NB4 (cell line): ENCODE measurements around the gene KIF1A.

Experiments
- MYC ChIP-seq: IDR thresholded peaks from 2 replicates; pipeline ENCODE4 v1.6.1; 2011; ENCODE audit warnings: low read depth, low read length
- POLR2A ChIP-seq: IDR thresholded peaks from 2 replicates; pipeline ENCODE4 v1.6.1; 2011; ENCODE audit warnings: mild to moderate bottlenecking; ENCODE audit not compliant: insufficient read length; ENCODE audit errors: extremely low read depth
- TF ChIP-seq, protein P1 (sequence below): IDR thresholded peaks from one replicate; pipeline ENCODE4 v1.5.1; 2012; ENCODE audit warnings: low read depth, low read length
- TF ChIP-seq, protein P2 (sequence below): IDR thresholded peaks from 2 replicates; pipeline ENCODE4 v1.6.1; 2011; ENCODE audit warnings: low read depth, low read length

DNA sequence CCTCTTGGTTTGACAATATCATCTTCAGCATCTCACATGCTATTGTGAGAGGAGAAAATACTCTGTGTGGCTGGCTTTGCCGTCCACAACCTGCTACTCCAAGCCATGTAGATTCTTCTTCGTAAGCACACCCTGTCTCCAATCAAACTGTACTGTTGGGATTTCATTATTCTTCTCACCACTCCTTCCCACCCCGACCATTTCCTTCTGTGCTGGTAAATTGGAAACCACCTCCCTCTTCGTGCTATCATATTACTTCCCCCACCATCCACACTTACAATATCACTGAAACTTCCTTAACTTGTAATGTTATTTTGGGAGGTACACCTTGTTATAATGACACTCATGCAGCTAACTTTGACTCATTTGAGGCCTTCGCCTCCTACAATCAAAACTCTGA lies 45.4 kb upstream of the KIF1A start:
- TF ChIP-seq, protein P1, sequence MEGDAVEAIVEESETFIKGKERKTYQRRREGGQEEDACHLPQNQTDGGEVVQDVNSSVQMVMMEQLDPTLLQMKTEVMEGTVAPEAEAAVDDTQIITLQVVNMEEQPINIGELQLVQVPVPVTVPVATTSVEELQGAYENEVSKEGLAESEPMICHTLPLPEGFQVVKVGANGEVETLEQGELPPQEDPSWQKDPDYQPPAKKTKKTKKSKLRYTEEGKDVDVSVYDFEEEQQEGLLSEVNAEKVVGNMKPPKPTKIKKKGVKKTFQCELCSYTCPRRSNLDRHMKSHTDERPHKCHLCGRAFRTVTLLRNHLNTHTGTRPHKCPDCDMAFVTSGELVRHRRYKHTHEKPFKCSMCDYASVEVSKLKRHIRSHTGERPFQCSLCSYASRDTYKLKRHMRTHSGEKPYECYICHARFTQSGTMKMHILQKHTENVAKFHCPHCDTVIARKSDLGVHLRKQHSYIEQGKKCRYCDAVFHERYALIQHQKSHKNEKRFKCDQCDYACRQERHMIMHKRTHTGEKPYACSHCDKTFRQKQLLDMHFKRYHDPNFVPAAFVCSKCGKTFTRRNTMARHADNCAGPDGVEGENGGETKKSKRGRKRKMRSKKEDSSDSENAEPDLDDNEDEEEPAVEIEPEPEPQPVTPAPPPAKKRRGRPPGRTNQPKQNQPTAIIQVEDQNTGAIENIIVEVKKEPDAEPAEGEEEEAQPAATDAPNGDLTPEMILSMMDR: no peak
- TF ChIP-seq POLR2A (no peak), MYC (no peak)
- TF ChIP-seq, protein P2, sequence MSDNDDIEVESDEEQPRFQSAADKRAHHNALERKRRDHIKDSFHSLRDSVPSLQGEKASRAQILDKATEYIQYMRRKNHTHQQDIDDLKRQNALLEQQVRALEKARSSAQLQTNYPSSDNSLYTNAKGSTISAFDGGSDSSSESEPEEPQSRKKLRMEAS: no peak
